K562 (cell line): Measurements from ENCODE around the gene PTGER3. TPM values are rescaled to one million over a fixed set of nuclear protein-coding genes. Genes with fewer than 3 reads are reported as not detected.

Experiments used
- ATAC-seq: fragments of 200-7000 bp; cut with Tn5 transposase; 3 replicates; pipeline ENCODE4 v1.9.1; 2020; ENCODE audit warnings: moderate library complexity
- Bru-seq: library from RNA; stranded (reverse); fragments of 400-500 nt; gene quantifications from one replicate; lab custom pipeline; 2021; lab: Mats Ljungman, UMichigan
- BruChase-seq, 2 experiments: library from RNA; stranded (reverse); fragments of 400-500 nt; gene quantifications; one replicate each; lab custom pipeline; 2021; lab: Mats Ljungman, UMichigan
- BruUV-seq: library from RNA; stranded (reverse); fragments of 400-500 nt; replicated peaks from 2 replicates; lab custom pipeline; 2021; lab: Mats Ljungman, UMichigan
- CTCF ChIA-PET: fragments of 300-600 bp; formaldehyde crosslinking; extraction: SDS; loops from one replicate; lab custom pipeline; 2021; ENCODE audit warnings: low intra/inter-chr PET ratio; lab: Yijun Ruan, JAX
- POLR2A ChIA-PET: fragments of 300-600, 350-650 bp; sonication (Branson Sonifier 250); formaldehyde crosslinking; extraction: SDS; loops from one replicate; lab custom pipeline; 2021; ENCODE audit warnings: antibody characterized with exemption, inconsistent platforms; lab: Yijun Ruan, JAX
- DNase-seq, 4 experiments: peaks; one replicate each; pipeline versions ENCODE4 v3.0.0 to v3.0.0-alpha.2; 2011 to 2018; ENCODE audit warnings: low spot score in 3 of 4, mixed read lengths in 3 of 4; ENCODE audit errors: extremely low read depth in 1 of 4
- FAIRE-seq: peaks from 2 replicates; lab custom pipeline; 2011; peaks lifted over from hg19 to GRCh38; lab: Jason Lieb, UNC
- H2AFZ ChIP-seq: 2 replicates; pipeline ENCODE4 v1.6.0; 2011; ENCODE audit warnings: low read depth, low read length, control low read depth, inconsistent platforms
- H3K27ac ChIP-seq: fragments of 200-600 bp; 3 replicates; pipeline ENCODE4 v1.8.0; 2011; ENCODE audit warnings: low read depth, mild to moderate bottlenecking, control low read depth, inconsistent platforms, low read length, moderate library complexity, mixed read lengths; ENCODE audit errors: extremely low read depth
- H3K27me3 ChIP-seq, 2 experiments: fragments of 300-600 bp in 1 of 2; 2 replicates in 1 of 2; 3 replicates in 1 of 2; pipeline versions ENCODE4 v1.6.0 to v1.8.0; 2011; ENCODE audit warnings: inconsistent platforms in 2 of 2, low read length in 2 of 2, mild to moderate bottlenecking in 1 of 2, mixed read lengths in 1 of 2, moderate library complexity in 1 of 2; ENCODE audit not compliant: control insufficient read depth in 2 of 2, insufficient read depth in 2 of 2
- H3K36me3 ChIP-seq: fragments of 300-600 bp; 3 replicates; pipeline ENCODE4 v1.8.0; 2011; ENCODE audit warnings: mild to moderate bottlenecking, low read length, inconsistent platforms; ENCODE audit not compliant: control insufficient read depth, insufficient read depth
- H3K4me1 ChIP-seq, 2 experiments: fragments of 200-600 bp in 1 of 2; replicated peaks in 1 of 2; 2 replicates in 1 of 2; 3 replicates in 1 of 2; pipeline versions ENCODE4 v1.5.1 to v1.8.0; 2011; ENCODE audit warnings: inconsistent platforms in 2 of 2, low read length in 2 of 2, mild to moderate bottlenecking in 1 of 2, mixed read lengths in 1 of 2, moderate library complexity in 1 of 2; ENCODE audit not compliant: control insufficient read depth in 2 of 2, insufficient read depth in 2 of 2
- H3K4me2 ChIP-seq: 2 replicates; pipeline ENCODE4 v1.6.1; 2011; ENCODE audit warnings: low read length, control low read depth, inconsistent platforms, mixed read lengths; ENCODE audit not compliant: insufficient read depth
- H3K4me3 ChIP-seq: fragments of 200-600 bp; sonication (generic), shearing (Covaris generic); 2 replicates; pipeline ENCODE4 v1.5.1; 2016; ENCODE audit warnings: control low read depth, inconsistent platforms
- H3K79me2 ChIP-seq: fragments of 200-600 bp; 3 replicates; pipeline ENCODE4 v1.8.0; 2011; ENCODE audit warnings: low read length, inconsistent platforms; ENCODE audit not compliant: control insufficient read depth, insufficient read depth
- H3K9ac ChIP-seq, 2 experiments: 2 replicates each; pipeline versions ENCODE4 v1.6.0 to v1.6.1; 2011; ENCODE audit warnings: low read depth in 2 of 2, low read length in 2 of 2, control low read depth in 1 of 2, inconsistent platforms in 1 of 2, mild to moderate bottlenecking in 1 of 2, mixed read lengths in 1 of 2; ENCODE audit not compliant: insufficient read depth in 1 of 2
- H3K9me1 ChIP-seq: one replicate; pipeline ENCODE4 v1.6.0; 2011; ENCODE audit warnings: inconsistent platforms, mild to moderate bottlenecking, low read length, moderate library complexity; ENCODE audit not compliant: control insufficient read depth, insufficient read depth
- H3K9me3 ChIP-seq: replicated peaks from 2 replicates; pipeline ENCODE4 v1.5.1; 2011; ENCODE audit warnings: low read depth, low read length, inconsistent platforms; ENCODE audit not compliant: control insufficient read depth, insufficient read depth
- H4K20me1 ChIP-seq: replicated peaks from 2 replicates; pipeline ENCODE4 v1.6.1; 2011; ENCODE audit warnings: low read length, inconsistent platforms, mixed read lengths; ENCODE audit not compliant: control insufficient read depth, insufficient read depth
- CTBP1 ChIP-seq: fragments of 450-650 bp; IDR thresholded peaks from 2 replicates; pipeline ENCODE4 v1.6.1; 2016; ENCODE audit warnings: borderline replicate concordance
- GATAD2A ChIP-seq: fragments of 450-650 bp; IDR thresholded peaks from 2 replicates; pipeline ENCODE4 v1.6.1; 2017
- HNRNPLL ChIP-seq: fragments of 200-400 bp; formaldehyde crosslinking; IDR thresholded peaks from 2 replicates; pipeline ENCODE4 v1.6.1; 2017; ENCODE audit warnings: low read length, low read depth, mild to moderate bottlenecking; ENCODE audit not compliant: poor library complexity, severe bottlenecking
- KLF1 ChIP-seq: fragments of 450-650 bp; IDR thresholded peaks from 2 replicates; pipeline ENCODE4 v1.6.1; 2016; ENCODE audit warnings: missing genetic modification characterization, missing compliant biosample characterization
- POLR2A ChIP-seq: fragments of 450-650 bp; conservative IDR thresholded peaks from 2 replicates; pipeline ENCODE4 v1.6.1; 2016
- RBFOX2 ChIP-seq: fragments of 200-400 bp; formaldehyde crosslinking; IDR thresholded peaks from 2 replicates; pipeline ENCODE4 v1.6.1; 2017; ENCODE audit warnings: low read depth, mild to moderate bottlenecking, low read length, moderate library complexity
- SIN3A ChIP-seq, 2 experiments: fragments of 150-350 bp in 1 of 2; IDR thresholded peaks; 2 replicates each; pipeline ENCODE4 v1.6.1; 2011 to 2016; ENCODE audit warnings: borderline replicate concordance in 2 of 2, low read depth in 2 of 2, low read length in 2 of 2, mild to moderate bottlenecking in 2 of 2, moderate library complexity in 2 of 2; ENCODE audit not compliant: control insufficient read depth in 1 of 2
- SIX5 ChIP-seq, 2 experiments: IDR thresholded peaks; 2 replicates each; pipeline ENCODE4 v1.6.1; 2011; ENCODE audit warnings: low read length in 2 of 2, borderline replicate concordance in 1 of 2, low read depth in 1 of 2, mild to moderate bottlenecking in 1 of 2, moderate library complexity in 1 of 2; ENCODE audit not compliant: insufficient read depth in 1 of 2
- SMARCE1 ChIP-seq: fragments of 450-650 bp; IDR thresholded peaks from 2 replicates; pipeline ENCODE4 v1.7.1; 2016; ENCODE audit warnings: mild to moderate bottlenecking
- SRF ChIP-seq, 2 experiments: fragments of 250-450, 450-650 bp in 1 of 2; sonication (Bioruptor Pico) in 1 of 2; sonication (generic) in 1 of 2; formaldehyde crosslinking; IDR thresholded peaks; 2 replicates each; pipeline versions ENCODE4 v1.5.0 to v1.5.1; 2020 to 2022; ENCODE audit warnings: mild to moderate bottlenecking in 1 of 2, missing genetic modification reagents in 1 of 2
- ZBTB1 ChIP-seq: sonication (generic); formaldehyde crosslinking; IDR thresholded peaks from 2 replicates; pipeline ENCODE4 v1.8.1; 2023; ENCODE audit warnings: missing genetic modification reagents, low read depth, mild to moderate bottlenecking, borderline replicate concordance
- ZNF780A ChIP-seq: fragments of 250-450 bp; sonication (Bioruptor Pico); IDR thresholded peaks from 2 replicates; pipeline ENCODE4 v1.5.0; 2021; ENCODE audit warnings: mild to moderate bottlenecking
- WGBS: fragments of 100-300 bp; shearing (Covaris generic); methylation state at CpG from one replicate; pipeline ENCODE4 v1.1.6; 2016; ENCODE audit warnings: low coverage, mixed read lengths; ENCODE audit not compliant: insufficient coverage; ENCODE audit errors: missing lambda C conversion rate; 5-methylcytosine and 5-hydroxymethylcytosine counted together
- in situ Hi-C: fragments of 300-500 bp; cut with MboI; formaldehyde crosslinking; loops from 4 replicates; pipeline ENCODE4 v1.15.0; 2018; ENCODE audit warnings: inconsistent platforms, mixed read lengths
- intact Hi-C: fragments of 100-400 bp; cut with micrococcal nuclease; formaldehyde crosslinking; loops from 2 replicates; pipeline ENCODE4 v1.14.2; 2022
- long read RNA-seq, 3 experiments: library from polyadenylated mRNA in 2 of 3; library from RNA in 1 of 3; unstranded in 2 of 3; stranded (forward) in 1 of 3; transcript quantifications; one replicate each; pipeline ENCODE4 v2.0.0, GENCODE V29; 2019 to 2022
- polyA minus RNA-seq, 3 experiments: library from RNA; depleted of rRNA, polyadenylated mRNA; stranded (reverse); fragments of >200 nt; gene quantifications; 2 replicates each; pipeline ENCODE4 v1.2.3, GENCODE V29; 2011
- polyA plus RNA-seq, 8 experiments: library from polyadenylated mRNA; depleted of rRNA in 4 of 8; stranded (reverse) in 5 of 8; unstranded in 3 of 8; fragments of >200 nt; fragmentation: Nextera tagmentation in 2 of 8; fragmentation: Illumina TruSeq in 1 of 8; extraction: Ambion mirVana in 2 of 8; extraction: Trizol in 1 of 8; gene quantifications; 2 replicates each; pipeline versions ENCODE4 v1.2.1 to v1.2.3, GENCODE V29; 2011 to 2014; ENCODE audit warnings: inconsistent platforms in 1 of 8, missing spikeins in 1 of 8
- total RNA-seq, 7 experiments: library from RNA; depleted of rRNA in 6 of 7; stranded (reverse); fragments of >200 nt in 6 of 7; fragmentation: Illumina TruSeq in 2 of 7; extraction: Trizol in 2 of 7; gene quantifications; 2 replicates each; pipeline versions ENCODE4 v1.2.1 to v1.2.3, GENCODE V29; 2011 to 2021; ENCODE audit warnings: low replicate concordance in 1 of 7
- TF ChIP-seq, protein P1 (sequence below): fragments of 200-800 bp; sonication (Bioruptor generic); IDR thresholded peaks from 2 replicates; pipeline ENCODE4 v1.6.1; 2017; ENCODE audit warnings: missing genetic modification characterization, missing compliant biosample characterization

Gene PTGER3
- 14.8 and 15.1 TPM in 2 replicates for total RNA-seq (2011; cell fraction: chromatin; rRNA removed; ENCODE audit: low replicate concordance)
- total RNA-seq (2011; cell fraction: nucleolus; rRNA removed), result 13.7 and 16.2 TPM in 2 replicates
- 13.1 and 24.9 TPM in 2 replicates for total RNA-seq (2011; cell fraction: nucleoplasm; rRNA removed)
- total RNA-seq (2014; rRNA removed) (14.2 and 26.2 TPM in 2 replicates), total RNA-seq (2014; rRNA removed; fragmentation: Illumina TruSeq; extraction: Trizol) (19.0 and 19.2 TPM in 2 replicates), total RNA-seq (2015; rRNA removed; fragmentation: Illumina TruSeq; extraction: Trizol) (18.4 and 20.0 TPM in 2 replicates), total RNA-seq (2021) (28.5 and 33.3 TPM in 2 replicates), polyA plus RNA-seq (2011; rRNA removed) (3.2 and 4.5 TPM in 2 replicates), polyA plus RNA-seq (2014; fragmentation: Illumina TruSeq; extraction: Trizol) (11.6 and 14.6 TPM in 2 replicates), polyA plus RNA-seq (2014; fragmentation: Nextera tagmentation; extraction: Ambion mirVana) (1 to 10 TPM; 3.8 to 5.1 TPM), polyA plus RNA-seq (2014; rRNA removed) (9.7 and 17.7 TPM in 2 replicates), polyA minus RNA-seq (2011; rRNA and poly(A)+ RNA removed) (5.3 and 6.0 TPM in 2 replicates), Bru-seq, nascent RNA (percentile 65 among the genes with signal in this experiment), BruChase-seq, experiment 1, labeled RNA remaining after a 2-hour chase (percentile 66 among the genes with signal in this experiment), BruChase-seq, experiment 2, labeled RNA remaining after a 6-hour chase (percentile 70 among the genes with signal in this experiment)
- 3.3 and 10.5 TPM in 2 replicates for polyA plus RNA-seq (2011; cell fraction: cytosol; rRNA removed)
- 4.9 and 8.3 TPM in 2 replicates for polyA plus RNA-seq (2011; cell fraction: nucleus; rRNA removed)
- 15.2 and 16.0 TPM in 2 replicates for polyA plus RNA-seq (2012)
- 5.9 and 7.3 TPM in 2 replicates for polyA minus RNA-seq (2011; cell fraction: cytosol; rRNA and poly(A)+ RNA removed)
- 8.1 and 9.1 TPM in 2 replicates for polyA minus RNA-seq (2011; cell fraction: nucleus; rRNA and poly(A)+ RNA removed)
- long read RNA-seq, experiment 1, full-length matches to known transcripts, result 75 of 86 reads
- long read RNA-seq, experiment 1, partial matches to known transcripts, result 0 of 86 reads
- long read RNA-seq, experiment 1, other reads (novel, unspliced or antisense), result 11 of 86 reads
- long read RNA-seq, experiment 2, partial matches to known transcripts, result 1 of 17 reads
- long read RNA-seq, experiment 2, other reads (novel, unspliced or antisense), result 10 of 17 reads
- long read RNA-seq, experiment 3, partial matches to known transcripts, result 0 of 7 reads
- long read RNA-seq, experiment 3, other reads (novel, unspliced or antisense), result 1 of 7 reads

DNA sequence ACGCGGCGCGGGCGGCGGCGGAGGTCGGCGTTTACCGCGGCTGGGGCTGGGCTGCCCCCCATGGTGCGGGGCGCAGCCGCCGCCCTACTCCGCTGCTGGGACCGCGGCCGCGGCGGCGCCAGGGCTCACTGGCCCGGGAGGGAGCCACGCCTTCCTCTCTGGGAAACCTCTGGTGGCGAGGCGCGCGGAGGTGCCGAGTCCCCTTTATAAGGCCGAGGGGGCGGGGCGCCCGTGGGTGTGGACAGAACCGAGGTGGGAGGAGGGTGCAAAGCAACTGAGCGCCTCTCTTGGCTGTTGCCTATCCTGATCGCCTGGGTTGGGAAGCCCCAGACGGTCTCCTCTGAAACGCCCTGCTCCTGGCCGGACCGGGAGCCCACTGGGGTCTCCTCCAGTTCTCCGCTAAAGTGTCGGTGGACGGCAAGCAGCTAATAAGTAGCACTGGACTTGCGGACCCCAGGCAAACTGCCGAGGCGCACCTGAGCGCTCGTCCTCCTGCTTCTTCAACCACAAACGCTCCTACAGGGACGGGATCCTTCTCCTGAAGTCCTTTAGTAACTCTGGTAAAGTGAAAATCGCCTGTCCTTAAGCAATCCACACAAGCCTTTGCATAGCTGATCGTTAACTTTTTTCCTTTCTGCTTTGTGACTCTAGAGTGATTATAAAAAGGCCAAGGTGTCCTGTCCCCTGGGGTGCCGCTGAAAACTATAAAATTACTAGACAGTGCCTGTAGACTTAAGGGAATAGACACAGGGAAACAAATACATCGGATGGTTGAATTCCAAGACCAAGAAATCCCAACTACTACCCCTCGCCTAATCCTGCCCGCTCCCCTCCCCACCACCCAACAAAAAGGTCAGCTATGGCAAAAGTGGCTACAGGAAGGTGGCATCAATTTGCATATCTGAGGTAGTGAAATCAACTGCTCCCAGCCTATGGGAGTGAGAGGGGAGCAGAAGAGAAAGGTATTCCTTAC, at the start of gene PTGER3:
TSS of gene PTGER3 (minus strand) at position 182 of the 973 bp plus-strand sequence. CDS start 239 bp downstream, outside the sequence.
- Histone ChIP-seq H3K4me2 (peak within 1 kb of the TSS; percentile 87), H3K4me1 (peaks cover 6 to 18% of the 10 kb centered on the region in 2 experiments), H4K20me1 (no peaks in the 10 kb centered on the region), H2AFZ (peak within 1 kb of the TSS; percentile 97), H3K9me1 (no peaks in the 10 kb centered on the region), H3K4me3 (peak within 1 kb of the TSS; percentile 66), H3K27ac (peak within 1 kb of the TSS; percentile 66), H3K9ac (peak within 1 kb of the TSS; percentile 83 to 99), H3K79me2 (peaks cover 44% of the 10 kb centered on the region), H3K27me3 (no peaks in the 10 kb centered on the region; a peak in 1 of 5 replicates), H3K9me3 (no peaks in the 10 kb centered on the region), H3K36me3 (no peaks in the 10 kb centered on the region)
- CTCF ChIA-PET, result no interaction called here
- no TSS peak for BruUV-seq
- FAIRE-seq (peak; percentile 80), DNase-seq (peak; percentile 89 to 96 (median 92)), ATAC-seq (peak; percentile 79)
- intact Hi-C loops (loop anchor here (5.0 to 10.0 kb wide), 4 partner anchors 151 to 916 kb away; no protein-coding TSS in a partner anchor), in situ Hi-C loops (no loop called here)
- WGBS, result 9% methylated on average over 33 of the region's 56 CpGs
- POLR2A ChIA-PET, result interaction anchor here (0.6 to 1.0 kb wide), 5 partner anchors 9 to 546 kb away, joined by 3 read pairs; no protein-coding TSS in a partner anchor
- TF ChIP-seq GATAD2A (no peak), SIX5 (IDR thresholded peaks at IDR 0.05; ENCODE audit: borderline replicate concordance in 1 of 2, insufficient read depth in 1 of 2, low read depth in 1 of 2, low read length in 2 of 2) (no peak), SMARCE1 (no peak), SRF (CRISPR knock-in tag; IDR thresholded peaks at IDR 0.05) (peak in 1 of 2 experiments; percentile 64; a peak in 2 of 4 replicates), SIN3A (IDR thresholded peaks at IDR 0.05; ENCODE audit: borderline replicate concordance in 2 of 2, control insufficient read depth in 1 of 2, low read depth in 2 of 2, low read length in 2 of 2) (peak; percentile 52 to 53; a peak in 2 of 4 replicates), ZNF780A (CRISPR knock-in tag) (no peak), ZBTB1 (CRISPR knock-in tag) (no peak), KLF1 (peak; percentile 73; the same call in 1 of the 2 replicates), RBFOX2 (peak; percentile 96), POLR2A (peak; percentile 79), HNRNPLL (peak; percentile 33), CTBP1 (peak; percentile 83; the same call in 1 of the 2 replicates)
- TF ChIP-seq, protein P1, sequence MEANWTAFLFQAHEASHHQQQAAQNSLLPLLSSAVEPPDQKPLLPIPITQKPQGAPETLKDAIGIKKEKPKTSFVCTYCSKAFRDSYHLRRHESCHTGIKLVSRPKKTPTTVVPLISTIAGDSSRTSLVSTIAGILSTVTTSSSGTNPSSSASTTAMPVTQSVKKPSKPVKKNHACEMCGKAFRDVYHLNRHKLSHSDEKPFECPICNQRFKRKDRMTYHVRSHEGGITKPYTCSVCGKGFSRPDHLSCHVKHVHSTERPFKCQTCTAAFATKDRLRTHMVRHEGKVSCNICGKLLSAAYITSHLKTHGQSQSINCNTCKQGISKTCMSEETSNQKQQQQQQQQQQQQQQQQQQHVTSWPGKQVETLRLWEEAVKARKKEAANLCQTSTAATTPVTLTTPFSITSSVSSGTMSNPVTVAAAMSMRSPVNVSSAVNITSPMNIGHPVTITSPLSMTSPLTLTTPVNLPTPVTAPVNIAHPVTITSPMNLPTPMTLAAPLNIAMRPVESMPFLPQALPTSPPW (CRISPR knock-in tag), result peak; percentile 69
